K562 (cell line): ENCODE measurements around the gene MED13L. TPM values are rescaled to one million over a fixed set of nuclear protein-coding genes. Genes with fewer than 3 reads are reported as not detected.

Experiments
- ATAC-seq: fragments of 200-7000 bp; cut with Tn5 transposase; 3 replicates; pipeline ENCODE4 v1.9.1; 2020; ENCODE audit warnings: moderate library complexity
- BruUV-seq: library from RNA; stranded (reverse); fragments of 400-500 nt; replicated peaks from 2 replicates; lab custom pipeline; 2021; lab: Mats Ljungman, UMichigan
- CTCF ChIA-PET: fragments of 300-600 bp; formaldehyde crosslinking; extraction: SDS; loops from one replicate; lab custom pipeline; 2021; ENCODE audit warnings: low intra/inter-chr PET ratio; lab: Yijun Ruan, JAX
- POLR2A ChIA-PET: fragments of 300-600, 350-650 bp; sonication (Branson Sonifier 250); formaldehyde crosslinking; extraction: SDS; loops from one replicate; lab custom pipeline; 2021; ENCODE audit warnings: antibody characterized with exemption, inconsistent platforms; lab: Yijun Ruan, JAX
- DNase-seq, 4 experiments: peaks; one replicate each; pipeline versions ENCODE4 v3.0.0 to v3.0.0-alpha.2; 2011 to 2018; ENCODE audit warnings: low spot score in 3 of 4, mixed read lengths in 3 of 4; ENCODE audit errors: extremely low read depth in 1 of 4
- FAIRE-seq: peaks from 2 replicates; lab custom pipeline; 2011; peaks lifted over from hg19 to GRCh38; lab: Jason Lieb, UNC
- H2AFZ ChIP-seq: 2 replicates; pipeline ENCODE4 v1.6.0; 2011; ENCODE audit warnings: low read depth, low read length, control low read depth, inconsistent platforms
- H3K27ac ChIP-seq: fragments of 200-600 bp; 3 replicates; pipeline ENCODE4 v1.8.0; 2011; ENCODE audit warnings: low read depth, mild to moderate bottlenecking, control low read depth, inconsistent platforms, low read length, moderate library complexity, mixed read lengths; ENCODE audit errors: extremely low read depth
- H3K27me3 ChIP-seq, 2 experiments: fragments of 300-600 bp in 1 of 2; 2 replicates in 1 of 2; 3 replicates in 1 of 2; pipeline versions ENCODE4 v1.6.0 to v1.8.0; 2011; ENCODE audit warnings: inconsistent platforms in 2 of 2, low read length in 2 of 2, mild to moderate bottlenecking in 1 of 2, mixed read lengths in 1 of 2, moderate library complexity in 1 of 2; ENCODE audit not compliant: control insufficient read depth in 2 of 2, insufficient read depth in 2 of 2
- H3K36me3 ChIP-seq: fragments of 300-600 bp; 3 replicates; pipeline ENCODE4 v1.8.0; 2011; ENCODE audit warnings: mild to moderate bottlenecking, low read length, inconsistent platforms; ENCODE audit not compliant: control insufficient read depth, insufficient read depth
- H3K4me1 ChIP-seq, 2 experiments: fragments of 200-600 bp in 1 of 2; replicated peaks in 1 of 2; 2 replicates in 1 of 2; 3 replicates in 1 of 2; pipeline versions ENCODE4 v1.5.1 to v1.8.0; 2011; ENCODE audit warnings: inconsistent platforms in 2 of 2, low read length in 2 of 2, mild to moderate bottlenecking in 1 of 2, mixed read lengths in 1 of 2, moderate library complexity in 1 of 2; ENCODE audit not compliant: control insufficient read depth in 2 of 2, insufficient read depth in 2 of 2
- H3K4me2 ChIP-seq: 2 replicates; pipeline ENCODE4 v1.6.1; 2011; ENCODE audit warnings: low read length, control low read depth, inconsistent platforms, mixed read lengths; ENCODE audit not compliant: insufficient read depth
- H3K4me3 ChIP-seq: fragments of 200-600 bp; sonication (generic), shearing (Covaris generic); 2 replicates; pipeline ENCODE4 v1.5.1; 2016; ENCODE audit warnings: control low read depth, inconsistent platforms
- H3K79me2 ChIP-seq: fragments of 200-600 bp; 3 replicates; pipeline ENCODE4 v1.8.0; 2011; ENCODE audit warnings: low read length, inconsistent platforms; ENCODE audit not compliant: control insufficient read depth, insufficient read depth
- H3K9ac ChIP-seq, 2 experiments: 2 replicates each; pipeline versions ENCODE4 v1.6.0 to v1.6.1; 2011; ENCODE audit warnings: low read depth in 2 of 2, low read length in 2 of 2, control low read depth in 1 of 2, inconsistent platforms in 1 of 2, mild to moderate bottlenecking in 1 of 2, mixed read lengths in 1 of 2; ENCODE audit not compliant: insufficient read depth in 1 of 2
- H3K9me1 ChIP-seq: one replicate; pipeline ENCODE4 v1.6.0; 2011; ENCODE audit warnings: inconsistent platforms, mild to moderate bottlenecking, low read length, moderate library complexity; ENCODE audit not compliant: control insufficient read depth, insufficient read depth
- H3K9me3 ChIP-seq: replicated peaks from 2 replicates; pipeline ENCODE4 v1.5.1; 2011; ENCODE audit warnings: low read depth, low read length, inconsistent platforms; ENCODE audit not compliant: control insufficient read depth, insufficient read depth
- H4K20me1 ChIP-seq: replicated peaks from 2 replicates; pipeline ENCODE4 v1.6.1; 2011; ENCODE audit warnings: low read length, inconsistent platforms, mixed read lengths; ENCODE audit not compliant: control insufficient read depth, insufficient read depth
- ATF7 ChIP-seq: fragments of 450-650 bp; IDR thresholded peaks from 2 replicates; pipeline ENCODE4 v1.7.1; 2014; ENCODE audit warnings: mild to moderate bottlenecking, moderate library complexity
- ESRRA ChIP-seq: fragments of 450-650 bp; IDR thresholded peaks from 2 replicates; pipeline ENCODE4 v1.6.1; 2014; ENCODE audit warnings: low read depth, mild to moderate bottlenecking, moderate library complexity, borderline replicate concordance
- NR2C1 ChIP-seq, 2 experiments: fragments of 450-650 bp; IDR thresholded peaks; 2 replicates each; pipeline ENCODE4 v1.6.1; 2017; ENCODE audit warnings: mild to moderate bottlenecking in 2 of 2, antibody characterized with exemption in 1 of 2, inconsistent platforms in 1 of 2, missing compliant biosample characterization in 1 of 2, missing genetic modification characterization in 1 of 2
- SIN3B ChIP-seq: fragments of 450-650 bp; IDR thresholded peaks from 2 replicates; pipeline ENCODE4 v1.6.1; 2017; ENCODE audit warnings: low read depth, mild to moderate bottlenecking, moderate library complexity
- SMC3 ChIP-seq: conservative IDR thresholded peaks from 2 replicates; pipeline ENCODE4 v1.6.1; 2011; ENCODE audit warnings: low read depth, low read length, improper control_type of control experiment; ENCODE audit not compliant: insufficient read depth
- STAT5A ChIP-seq: IDR thresholded peaks from 2 replicates; pipeline ENCODE4 v1.6.1; 2012; ENCODE audit warnings: low read length, inconsistent platforms, borderline replicate concordance
- ZNF764 ChIP-seq: fragments of 250-450 bp; sonication (Bioruptor Pico); IDR thresholded peaks from 2 replicates; pipeline ENCODE4 v1.4.0; 2020; ENCODE audit warnings: low read depth, mild to moderate bottlenecking, moderate library complexity
- WGBS: fragments of 100-300 bp; shearing (Covaris generic); methylation state at CpG from one replicate; pipeline ENCODE4 v1.1.6; 2016; ENCODE audit warnings: low coverage, mixed read lengths; ENCODE audit not compliant: insufficient coverage; ENCODE audit errors: missing lambda C conversion rate; 5-methylcytosine and 5-hydroxymethylcytosine counted together
- in situ Hi-C: fragments of 300-500 bp; cut with MboI; formaldehyde crosslinking; loops from 4 replicates; pipeline ENCODE4 v1.15.0; 2018; ENCODE audit warnings: inconsistent platforms, mixed read lengths
- intact Hi-C: fragments of 100-400 bp; cut with micrococcal nuclease; formaldehyde crosslinking; loops from 2 replicates; pipeline ENCODE4 v1.14.2; 2022
- polyA plus RNA-seq, 8 experiments: library from polyadenylated mRNA; depleted of rRNA in 4 of 8; stranded (reverse) in 5 of 8; unstranded in 3 of 8; fragments of >200 nt; fragmentation: Nextera tagmentation in 2 of 8; fragmentation: Illumina TruSeq in 1 of 8; extraction: Ambion mirVana in 2 of 8; extraction: Trizol in 1 of 8; gene quantifications; 2 replicates each; pipeline versions ENCODE4 v1.2.1 to v1.2.3, GENCODE V29; 2011 to 2014; ENCODE audit warnings: inconsistent platforms in 1 of 8, missing spikeins in 1 of 8
- total RNA-seq, 7 experiments: library from RNA; depleted of rRNA in 6 of 7; stranded (reverse); fragments of >200 nt in 6 of 7; fragmentation: Illumina TruSeq in 2 of 7; extraction: Trizol in 2 of 7; gene quantifications; 2 replicates each; pipeline versions ENCODE4 v1.2.1 to v1.2.3, GENCODE V29; 2011 to 2021; ENCODE audit warnings: low replicate concordance in 1 of 7
- TF ChIP-seq, protein P1 (sequence below): sonication (generic); formaldehyde crosslinking; IDR thresholded peaks from 2 replicates; pipeline ENCODE4 v1.8.1; 2023; ENCODE audit warnings: missing genetic modification reagents, mild to moderate bottlenecking, borderline replicate concordance
- TF ChIP-seq, protein P2 (sequence below): sonication (generic); formaldehyde crosslinking; IDR thresholded peaks from 2 replicates; pipeline ENCODE4 v1.8.1; 2022; ENCODE audit warnings: missing genetic modification reagents

The MED13L gene
- total and polyA plus RNA-seq, 9 of the 15 experiments (the other 6 are each of a cell fraction or from before 2014, with no cell fraction given): 13.4 to 90.3 (median 36.9) TPM

DNA sequence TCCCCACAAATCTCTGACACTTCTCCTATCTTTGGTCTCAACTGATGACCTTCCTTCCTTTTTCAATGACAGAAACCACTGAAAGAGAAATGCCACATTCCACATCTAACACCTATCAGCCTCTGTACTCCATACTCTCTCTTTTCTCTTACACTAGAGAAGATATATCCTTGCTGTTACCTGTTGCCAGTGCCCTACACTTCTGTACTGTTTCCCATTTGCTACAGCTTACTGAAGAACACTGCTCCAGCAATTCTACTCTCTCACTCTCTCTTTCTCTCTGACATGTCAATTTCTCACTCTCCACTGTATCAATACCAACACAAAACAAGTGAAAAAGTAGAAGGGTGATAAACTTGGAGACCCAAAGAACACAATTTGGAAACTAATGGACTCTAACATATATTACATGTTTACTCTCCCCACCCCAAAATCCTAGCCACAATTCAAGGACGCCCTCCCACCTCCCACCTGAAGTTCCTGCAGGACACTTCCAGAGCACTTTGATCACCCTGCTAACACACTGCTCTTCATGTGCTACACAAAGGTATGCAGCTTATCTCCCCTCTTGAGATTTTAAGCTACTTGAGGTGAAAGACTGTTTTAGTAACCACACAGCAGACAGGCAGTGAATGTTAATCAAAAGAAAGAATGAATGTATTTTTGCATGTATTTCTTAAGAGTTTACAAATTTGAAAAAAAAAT lies 95.0 kb downstream of the MED13L start:
- 40% methylated on average over 1 of the region's 1 CpG for WGBS
- ChIA-PET POLR2A (interaction anchor here (0.6 to 1.9 kb wide), 3 partner anchors 11 to 20 kb away, joined by 3 to 7 read pairs (median 3); no protein-coding TSS in a partner anchor), CTCF (no interaction called here)
- Histone ChIP-seq H3K4me3 (no peak overlapping the region), H3K9me3 (no peaks in the 10 kb centered on the region), H3K36me3 (peaks cover 2% of the 10 kb centered on the region; the same call in 1 of the 3 replicates), H3K9me1 (no peaks in the 10 kb centered on the region), H3K9ac (no peak overlapping the region), H3K27me3 (no peaks in the 10 kb centered on the region), H3K4me1 (peaks cover 12 to 30% of the 10 kb centered on the region in 2 experiments; a peak in 3 of 5 replicates), H3K4me2 (no peak overlapping the region), H2AFZ (no peak overlapping the region), H3K27ac (no peak overlapping the region), H3K79me2 (peaks cover 98% of the 10 kb centered on the region), H4K20me1 (peaks cover 16% of the 10 kb centered on the region; the same call in 1 of the 2 replicates)
- in situ Hi-C loops (no loop called here), intact Hi-C loops (no loop called here)
- ATAC-seq (peak; percentile 27), FAIRE-seq (peak; percentile 52), DNase-seq (no peak)
- BruUV-seq: no TSS peak
- TF ChIP-seq ESRRA (0 out of 2 replicates have a peak, but pooled peaks have one; percentile 27), STAT5A (no peak), NR2C1 (IDR thresholded peaks at IDR 0.05) (no peak), NR2C1 (tag; IDR thresholded peaks at IDR 0.05) (no peak), SIN3B (no peak), ZNF764 (CRISPR knock-in tag) (no peak), SMC3 (no peak), ATF7 (no peak)
- TF ChIP-seq, protein P1, sequence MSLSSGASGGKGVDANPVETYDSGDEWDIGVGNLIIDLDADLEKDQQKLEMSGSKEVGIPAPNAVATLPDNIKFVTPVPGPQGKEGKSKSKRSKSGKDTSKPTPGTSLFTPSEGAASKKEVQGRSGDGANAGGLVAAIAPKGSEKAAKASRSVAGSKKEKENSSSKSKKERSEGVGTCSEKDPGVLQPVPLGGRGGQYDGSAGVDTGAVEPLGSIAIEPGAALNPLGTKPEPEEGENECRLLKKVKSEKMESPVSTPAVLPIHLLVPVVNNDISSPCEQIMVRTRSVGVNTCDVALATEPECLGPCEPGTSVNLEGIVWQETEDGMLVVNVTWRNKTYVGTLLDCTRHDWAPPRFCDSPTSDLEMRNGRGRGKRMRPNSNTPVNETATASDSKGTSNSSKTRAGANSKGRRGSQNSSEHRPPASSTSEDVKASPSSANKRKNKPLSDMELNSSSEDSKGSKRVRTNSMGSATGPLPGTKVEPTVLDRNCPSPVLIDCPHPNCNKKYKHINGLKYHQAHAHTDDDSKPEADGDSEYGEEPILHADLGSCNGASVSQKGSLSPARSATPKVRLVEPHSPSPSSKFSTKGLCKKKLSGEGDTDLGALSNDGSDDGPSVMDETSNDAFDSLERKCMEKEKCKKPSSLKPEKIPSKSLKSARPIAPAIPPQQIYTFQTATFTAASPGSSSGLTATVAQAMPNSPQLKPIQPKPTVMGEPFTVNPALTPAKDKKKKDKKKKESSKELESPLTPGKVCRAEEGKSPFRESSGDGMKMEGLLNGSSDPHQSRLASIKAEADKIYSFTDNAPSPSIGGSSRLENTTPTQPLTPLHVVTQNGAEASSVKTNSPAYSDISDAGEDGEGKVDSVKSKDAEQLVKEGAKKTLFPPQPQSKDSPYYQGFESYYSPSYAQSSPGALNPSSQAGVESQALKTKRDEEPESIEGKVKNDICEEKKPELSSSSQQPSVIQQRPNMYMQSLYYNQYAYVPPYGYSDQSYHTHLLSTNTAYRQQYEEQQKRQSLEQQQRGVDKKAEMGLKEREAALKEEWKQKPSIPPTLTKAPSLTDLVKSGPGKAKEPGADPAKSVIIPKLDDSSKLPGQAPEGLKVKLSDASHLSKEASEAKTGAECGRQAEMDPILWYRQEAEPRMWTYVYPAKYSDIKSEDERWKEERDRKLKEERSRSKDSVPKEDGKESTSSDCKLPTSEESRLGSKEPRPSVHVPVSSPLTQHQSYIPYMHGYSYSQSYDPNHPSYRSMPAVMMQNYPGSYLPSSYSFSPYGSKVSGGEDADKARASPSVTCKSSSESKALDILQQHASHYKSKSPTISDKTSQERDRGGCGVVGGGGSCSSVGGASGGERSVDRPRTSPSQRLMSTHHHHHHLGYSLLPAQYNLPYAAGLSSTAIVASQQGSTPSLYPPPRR (CRISPR knock-in tag): no peak
- TF ChIP-seq, protein P2, sequence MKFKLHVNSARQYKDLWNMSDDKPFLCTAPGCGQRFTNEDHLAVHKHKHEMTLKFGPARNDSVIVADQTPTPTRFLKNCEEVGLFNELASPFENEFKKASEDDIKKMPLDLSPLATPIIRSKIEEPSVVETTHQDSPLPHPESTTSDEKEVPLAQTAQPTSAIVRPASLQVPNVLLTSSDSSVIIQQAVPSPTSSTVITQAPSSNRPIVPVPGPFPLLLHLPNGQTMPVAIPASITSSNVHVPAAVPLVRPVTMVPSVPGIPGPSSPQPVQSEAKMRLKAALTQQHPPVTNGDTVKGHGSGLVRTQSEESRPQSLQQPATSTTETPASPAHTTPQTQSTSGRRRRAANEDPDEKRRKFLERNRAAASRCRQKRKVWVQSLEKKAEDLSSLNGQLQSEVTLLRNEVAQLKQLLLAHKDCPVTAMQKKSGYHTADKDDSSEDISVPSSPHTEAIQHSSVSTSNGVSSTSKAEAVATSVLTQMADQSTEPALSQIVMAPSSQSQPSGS: no peak
